ENCODE results near the gene RPUSD4. TPM values are rescaled to one million over a fixed set of nuclear protein-coding genes. Genes with fewer than 3 reads are reported as not detected.

The RPUSD4 gene
- total and polyA plus RNA-seq, 7 experiments from 2014 or later = 15.4 to 49.6 (median 33.8) TPM

- Histone ChIP-seq H3K36me3 (ENCODE audit: control insufficient read depth in 2 of 3, insufficient read depth in 3 of 3, low read length in 3 of 3) (no peaks in the 10 kb centered on the region), H3K27me3 (ENCODE audit: control insufficient read depth in 2 of 2, insufficient read depth in 2 of 2, low read length in 2 of 2) (no peaks in the 10 kb centered on the region), H3K27ac (ENCODE audit: low read depth, low read length) (no peak overlapping the region), H3K4me3 (ENCODE audit: low read length) (no peak overlapping the region), H3K4me1 (ENCODE audit: control insufficient read depth in 2 of 2, insufficient read depth in 2 of 2, low read length in 2 of 2) (no peaks in the 10 kb centered on the region), H3K9me3 (ENCODE audit: control insufficient read depth in 2 of 3, low read length in 3 of 3) (no peaks in the 10 kb centered on the region)
- peaks cover 0 to 10% (median 5%) of the 10 kb centered on the region in 7 donors for H3K4me1 Mint-ChIP-seq
- no peak overlapping the region for H3K4me3 Mint-ChIP-seq
- H3K9me3 Mint-ChIP-seq = no peaks in the 10 kb centered on the region
- intact Hi-C loops (cut with micrococcal nuclease) = no loop called here
- no peak overlapping the region for H3K27ac Mint-ChIP-seq
- peaks cover 0 to 11% (median 0%) of the 10 kb centered on the region in 5 donors for H3K27me3 Mint-ChIP-seq
- ATAC-seq (no peak), DNase-seq (no peak)
- POLR2A ChIA-PET = no interaction called here
- CTCF ChIA-PET = no interaction called here
- H3K36me3 Mint-ChIP-seq = no peaks in the 10 kb centered on the region
These were observed 45.0 kb downstream of the RPUSD4 start for GRCh38 chr11:126166413-126166812.

DNA sequence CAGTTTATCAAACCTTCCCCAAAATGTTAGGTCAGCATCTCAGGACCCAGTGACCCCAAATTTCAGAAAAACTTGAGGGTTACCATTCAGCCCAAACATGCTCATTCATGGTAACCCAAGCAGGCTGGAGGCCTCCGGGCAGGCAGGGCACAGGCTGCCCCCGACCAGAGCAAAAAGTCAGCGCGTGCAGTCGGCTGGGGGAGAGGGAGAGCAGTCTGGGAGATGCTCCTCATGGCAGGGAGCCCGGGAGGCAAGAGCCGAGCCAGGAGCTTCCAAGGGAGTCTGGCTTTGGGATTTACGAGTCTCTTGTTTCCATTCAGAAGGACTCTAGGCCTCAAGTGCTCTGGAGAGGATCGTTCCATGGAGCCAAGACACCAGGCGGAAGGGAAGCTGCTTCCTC, 45.7 kb downstream of the RPUSD4 start:
- ATAC-seq (no peak), DNase-seq (no peak)
- Histone ChIP-seq H3K27me3 (ENCODE audit: control insufficient read depth in 2 of 2, insufficient read depth in 2 of 2, low read length in 2 of 2) (no peaks in the 10 kb centered on the region), H3K4me3 (ENCODE audit: low read length) (no peak overlapping the region), H3K9me3 (ENCODE audit: control insufficient read depth in 2 of 3, low read length in 3 of 3) (no peaks in the 10 kb centered on the region), H3K4me1 (ENCODE audit: control insufficient read depth in 2 of 2, insufficient read depth in 2 of 2, low read length in 2 of 2) (no peaks in the 10 kb centered on the region), H3K36me3 (ENCODE audit: control insufficient read depth in 2 of 3, insufficient read depth in 3 of 3, low read length in 3 of 3) (no peaks in the 10 kb centered on the region), H3K27ac (ENCODE audit: low read depth, low read length) (no peak overlapping the region)
- Mint-ChIP-seq H3K36me3 (no peaks in the 10 kb centered on the region), H3K27me3 (peaks cover 0 to 11% (median 0%) of the 10 kb centered on the region in 5 donors), H3K9me3 (no peaks in the 10 kb centered on the region), H3K4me1 (peaks cover 0 to 10% (median 5%) of the 10 kb centered on the region in 7 donors), H3K27ac (no peak overlapping the region), H3K4me3 (no peak overlapping the region)
- POLR2A ChIA-PET = no interaction called here
- CTCF ChIA-PET = no interaction called here
- intact Hi-C loops (cut with micrococcal nuclease) = no loop called here

GRCh38 chr11:126165311-126165720, 46.1 kb downstream of the RPUSD4 start:
- Histone ChIP-seq H3K27me3 (ENCODE audit: control insufficient read depth in 2 of 2, insufficient read depth in 2 of 2, low read length in 2 of 2) (no peaks in the 10 kb centered on the region), H3K9me3 (ENCODE audit: control insufficient read depth in 2 of 3, low read length in 3 of 3) (no peaks in the 10 kb centered on the region), H3K36me3 (ENCODE audit: control insufficient read depth in 2 of 3, insufficient read depth in 3 of 3, low read length in 3 of 3) (no peaks in the 10 kb centered on the region), H3K4me3 (ENCODE audit: low read length) (no peak overlapping the region), H3K4me1 (ENCODE audit: control insufficient read depth in 2 of 2, insufficient read depth in 2 of 2, low read length in 2 of 2) (no peaks in the 10 kb centered on the region), H3K27ac (ENCODE audit: low read depth, low read length) (no peak overlapping the region)
- ChIA-PET POLR2A (no interaction called here), CTCF (no interaction called here)
- ATAC-seq = no peak
- H3K9me3 Mint-ChIP-seq = no peaks in the 10 kb centered on the region
- peaks cover 0 to 11% (median 0%) of the 10 kb centered on the region in 5 donors for H3K27me3 Mint-ChIP-seq
- H3K36me3 Mint-ChIP-seq = no peaks in the 10 kb centered on the region
- intact Hi-C loops (cut with micrococcal nuclease) = no loop called here
- peaks cover 0 to 10% (median 5%) of the 10 kb centered on the region in 7 donors for H3K4me1 Mint-ChIP-seq
- DNase-seq = no peak
- H3K4me3 Mint-ChIP-seq = no peak overlapping the region
- H3K27ac Mint-ChIP-seq = no peak overlapping the region

DNA sequence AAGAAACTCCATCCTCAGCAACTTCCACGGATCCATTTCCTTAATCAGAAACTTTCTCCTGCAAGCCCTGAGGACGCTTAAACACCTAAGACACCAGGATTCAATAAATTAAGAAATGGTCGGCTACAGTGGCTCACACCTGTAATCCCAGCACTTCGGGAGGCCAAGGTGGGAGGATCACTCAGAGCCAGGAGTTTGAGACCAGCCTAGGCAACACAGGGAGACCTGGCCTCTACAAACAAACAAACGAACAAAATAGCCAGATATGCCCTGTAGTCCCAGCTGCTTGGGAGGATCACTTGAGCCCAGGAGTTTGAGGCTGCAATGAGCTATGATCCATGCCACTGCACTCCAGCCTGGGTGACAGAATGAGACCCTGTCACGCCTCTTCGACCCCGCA, 46.7 kb downstream of the RPUSD4 start:
- Histone ChIP-seq H3K4me1 (ENCODE audit: control insufficient read depth in 2 of 2, insufficient read depth in 2 of 2, low read length in 2 of 2) (no peaks in the 10 kb centered on the region), H3K9me3 (ENCODE audit: control insufficient read depth in 2 of 3, low read length in 3 of 3) (no peaks in the 10 kb centered on the region), H3K27ac (ENCODE audit: low read depth, low read length) (no peak overlapping the region), H3K27me3 (ENCODE audit: control insufficient read depth in 2 of 2, insufficient read depth in 2 of 2, low read length in 2 of 2) (no peaks in the 10 kb centered on the region), H3K4me3 (ENCODE audit: low read length) (no peak overlapping the region), H3K36me3 (ENCODE audit: control insufficient read depth in 2 of 3, insufficient read depth in 3 of 3, low read length in 3 of 3) (no peaks in the 10 kb centered on the region)
- no peak for DNase-seq
- intact Hi-C loops (cut with micrococcal nuclease) = no loop called here
- Mint-ChIP-seq H3K36me3 (no peaks in the 10 kb centered on the region), H3K27me3 (peaks cover 0 to 11% (median 0%) of the 10 kb centered on the region in 5 donors), H3K4me3 (no peak overlapping the region), H3K27ac (no peak overlapping the region), H3K4me1 (peaks cover 0 to 10% (median 5%) of the 10 kb centered on the region in 7 donors), H3K9me3 (no peaks in the 10 kb centered on the region)
- POLR2A ChIA-PET = no interaction called here
- CTCF ChIA-PET = no interaction called here
- ATAC-seq = no peak

DNA sequence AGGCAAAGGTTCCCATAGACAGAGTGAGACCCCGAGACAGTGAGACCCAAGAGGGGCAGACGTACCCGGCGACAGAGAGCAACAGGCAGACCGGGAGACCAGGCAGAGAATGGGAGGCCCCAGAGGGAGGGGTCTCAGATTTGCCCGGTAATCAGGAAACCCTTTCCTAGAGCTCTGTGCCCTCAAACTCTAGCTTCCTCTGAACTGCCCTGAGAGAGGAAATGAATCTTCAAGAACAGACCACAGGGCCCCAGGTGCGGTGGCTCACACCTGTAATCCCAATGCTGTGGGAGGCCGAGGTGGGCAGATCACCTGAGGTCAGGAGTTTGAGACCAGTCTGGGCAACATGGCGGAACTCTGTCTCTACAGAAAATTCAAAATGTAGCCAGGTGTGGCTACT, 47.7 kb downstream of the RPUSD4 start:
- Histone ChIP-seq H3K4me3 (ENCODE audit: low read length) (no peak overlapping the region), H3K9me3 (ENCODE audit: control insufficient read depth in 2 of 3, low read length in 3 of 3) (no peaks in the 10 kb centered on the region), H3K4me1 (ENCODE audit: control insufficient read depth in 2 of 2, insufficient read depth in 2 of 2, low read length in 2 of 2) (no peaks in the 10 kb centered on the region), H3K27me3 (ENCODE audit: control insufficient read depth in 2 of 2, insufficient read depth in 2 of 2, low read length in 2 of 2) (no peaks in the 10 kb centered on the region), H3K36me3 (ENCODE audit: control insufficient read depth in 2 of 3, insufficient read depth in 3 of 3, low read length in 3 of 3) (no peaks in the 10 kb centered on the region), H3K27ac (ENCODE audit: low read depth, low read length) (no peak overlapping the region)
- no peak for DNase-seq
- peaks cover 0 to 10% (median 5%) of the 10 kb centered on the region in 7 donors for H3K4me1 Mint-ChIP-seq
- intact Hi-C loops (cut with micrococcal nuclease) = no loop called here
- H3K9me3 Mint-ChIP-seq = no peaks in the 10 kb centered on the region
- H3K27me3 Mint-ChIP-seq = peaks cover 0 to 11% (median 0%) of the 10 kb centered on the region in 5 donors
- H3K27ac Mint-ChIP-seq = no peak overlapping the region
- POLR2A ChIA-PET = no interaction called here
- H3K36me3 Mint-ChIP-seq = no peaks in the 10 kb centered on the region
- CTCF ChIA-PET = interaction anchor here (0.6 kb wide), 1 partner anchor 515 kb away, joined by 3 read pairs; no protein-coding TSS in a partner anchor
- ATAC-seq = no peak
- H3K4me3 Mint-ChIP-seq = no peak overlapping the region

GRCh38 chr11:126163074-126163700, 48.3 kb downstream of the RPUSD4 start:
- peaks cover 0 to 10% (median 5%) of the 10 kb centered on the region in 7 donors for H3K4me1 Mint-ChIP-seq
- CTCF ChIA-PET = interaction anchor here (0.6 kb wide), 1 partner anchor 514 kb away, joined by 3 read pairs; no protein-coding TSS in a partner anchor

More at GRCh38 chr11:126163074-126163700, 48.3 kb downstream of the RPUSD4 start:
- no peak for ATAC-seq
- Histone ChIP-seq H3K27ac (ENCODE audit: low read depth, low read length) (no peak overlapping the region), H3K4me3 (ENCODE audit: low read length) (no peak overlapping the region), H3K9me3 (ENCODE audit: control insufficient read depth in 2 of 3, low read length in 3 of 3) (no peaks in the 10 kb centered on the region), H3K36me3 (ENCODE audit: control insufficient read depth in 2 of 3, insufficient read depth in 3 of 3, low read length in 3 of 3) (no peaks in the 10 kb centered on the region), H3K27me3 (ENCODE audit: control insufficient read depth in 2 of 2, insufficient read depth in 2 of 2, low read length in 2 of 2) (no peaks in the 10 kb centered on the region), H3K4me1 (ENCODE audit: control insufficient read depth in 2 of 2, insufficient read depth in 2 of 2, low read length in 2 of 2) (no peaks in the 10 kb centered on the region)
- peaks cover 0 to 7% (median 0%) of the 10 kb centered on the region in 5 donors for H3K27me3 Mint-ChIP-seq
- no peaks in the 10 kb centered on the region for H3K9me3 Mint-ChIP-seq
- no peaks in the 10 kb centered on the region for H3K36me3 Mint-ChIP-seq
- no peak overlapping the region for H3K4me3 Mint-ChIP-seq
- intact Hi-C loops (cut with micrococcal nuclease) = no loop called here
- peak overlapping the region in 1 of 9 donors; percentile 23 for H3K27ac Mint-ChIP-seq
- POLR2A ChIA-PET = no interaction called here
- DNase-seq = no peak
